Cerebellar nuclear complex (tissue), 1 donor: ENCODE measurements around the gene MYO9B.

Source experiments
- DNase-seq, 2 experiments: peaks; one replicate each; lab custom pipeline; 2025; lab: John Stamatoyannopoulos, UW

Gene MYO9B

GRCh38 chr19:17075035-17075863 is at the start of gene MYO9B, which contains the start of gene HAUS8:
MYO9B (plus strand) TSS chr19:17075777; CDS start chr19:17101718, 25,941 bp downstream.
HAUS8 (minus strand) TSS chr19:17075452; CDS start chr19:17075422, 30 bp downstream.
- peak; percentile 79 to 98 for DNase-seq

- no peak for DNase-seq
Measured at GRCh38 chr19:17025991-17026658, 49.5 kb upstream of the MYO9B start.

GRCh38 chr19:17026706-17027534 is 48.7 kb upstream of the MYO9B start, which contains the start of gene CPAMD8:
CPAMD8 (minus strand) TSS chr19:17026810; CDS start chr19:17026642, 168 bp downstream.
- no peak for DNase-seq

GRCh38 chr19:17027535-17027975 is 48.0 kb upstream of the MYO9B start:
- no peak for DNase-seq

- no peak for DNase-seq
Measured at GRCh38 chr19:17031741-17032140, 43.8 kb upstream of the MYO9B start.

GRCh38 chr19:17035842-17036424 is 39.6 kb upstream of the MYO9B start:
- DNase-seq = no peak

- no peak for DNase-seq
Measured at GRCh38 chr19:17036640-17037039, 38.9 kb upstream of the MYO9B start.

- DNase-seq = no peak
Measured at GRCh38 chr19:17037184-17037583, 38.4 kb upstream of the MYO9B start.

GRCh38 chr19:17037966-17038500 is 37.5 kb upstream of the MYO9B start:
- DNase-seq = no peak

GRCh38 chr19:17041976-17042375 is 33.6 kb upstream of the MYO9B start:
- no peak for DNase-seq

GRCh38 chr19:17043744-17044143 is 31.8 kb upstream of the MYO9B start:
- no peak for DNase-seq

- no peak for DNase-seq
Measured at GRCh38 chr19:17045907-17046502, 29.6 kb upstream of the MYO9B start.

- no peak for DNase-seq
Measured at GRCh38 chr19:17048885-17049453, 26.6 kb upstream of the MYO9B start.

GRCh38 chr19:17049711-17050280 is 25.8 kb upstream of the MYO9B start:
- DNase-seq = no peak

- DNase-seq = peak in 1 of 2 experiments; percentile 0
Measured at GRCh38 chr19:17052439-17052838, 23.1 kb upstream of the MYO9B start.

GRCh38 chr19:17054746-17055145 is 20.8 kb upstream of the MYO9B start:
- no peak for DNase-seq

GRCh38 chr19:17055636-17056035 is 19.9 kb upstream of the MYO9B start:
- DNase-seq = no peak

GRCh38 chr19:17058236-17058635 is 17.3 kb upstream of the MYO9B start:
- no peak for DNase-seq

- DNase-seq = no peak
Measured at GRCh38 chr19:17060802-17061201, 14.8 kb upstream of the MYO9B start.

GRCh38 chr19:17061205-17061604 is 14.4 kb upstream of the MYO9B start:
- no peak for DNase-seq
